ENCODE data around the gene CST11. TPM values are rescaled to one million over a fixed set of nuclear protein-coding genes. Genes with fewer than 3 reads are reported as not detected.

CST11 gene
- total and polyA plus RNA-seq, 8 donors, result not detected

- H3K36me3 ChIP-seq, result no peaks in the 10 kb centered on the region
- peaks cover 0 to 17% of the 10 kb centered on the region in 2 donors for H3K4me1 ChIP-seq
- no peak overlapping the region for H3K27ac ChIP-seq
- ATAC-seq (no peak), DNase-seq (no peak)
- TF ChIP-seq, protein P1, sequence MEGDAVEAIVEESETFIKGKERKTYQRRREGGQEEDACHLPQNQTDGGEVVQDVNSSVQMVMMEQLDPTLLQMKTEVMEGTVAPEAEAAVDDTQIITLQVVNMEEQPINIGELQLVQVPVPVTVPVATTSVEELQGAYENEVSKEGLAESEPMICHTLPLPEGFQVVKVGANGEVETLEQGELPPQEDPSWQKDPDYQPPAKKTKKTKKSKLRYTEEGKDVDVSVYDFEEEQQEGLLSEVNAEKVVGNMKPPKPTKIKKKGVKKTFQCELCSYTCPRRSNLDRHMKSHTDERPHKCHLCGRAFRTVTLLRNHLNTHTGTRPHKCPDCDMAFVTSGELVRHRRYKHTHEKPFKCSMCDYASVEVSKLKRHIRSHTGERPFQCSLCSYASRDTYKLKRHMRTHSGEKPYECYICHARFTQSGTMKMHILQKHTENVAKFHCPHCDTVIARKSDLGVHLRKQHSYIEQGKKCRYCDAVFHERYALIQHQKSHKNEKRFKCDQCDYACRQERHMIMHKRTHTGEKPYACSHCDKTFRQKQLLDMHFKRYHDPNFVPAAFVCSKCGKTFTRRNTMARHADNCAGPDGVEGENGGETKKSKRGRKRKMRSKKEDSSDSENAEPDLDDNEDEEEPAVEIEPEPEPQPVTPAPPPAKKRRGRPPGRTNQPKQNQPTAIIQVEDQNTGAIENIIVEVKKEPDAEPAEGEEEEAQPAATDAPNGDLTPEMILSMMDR (IDR thresholded peaks at IDR 0.05), result no peak
- H3K9me3 ChIP-seq, result no peaks in the 10 kb centered on the region
- H3K27me3 ChIP-seq, result no peaks in the 10 kb centered on the region
- H3K4me3 ChIP-seq, result no peak overlapping the region
- intact Hi-C loops (cut with DNase I), result loop anchor here in 1 of 2 donors (10.0 kb wide), 1 partner anchor 46 kb away; the partner anchor contains the start of gene GZF1
Measured at GRCh38 chr20:23410916-23411695, 41.6 kb downstream of the CST11 start.

DNA sequence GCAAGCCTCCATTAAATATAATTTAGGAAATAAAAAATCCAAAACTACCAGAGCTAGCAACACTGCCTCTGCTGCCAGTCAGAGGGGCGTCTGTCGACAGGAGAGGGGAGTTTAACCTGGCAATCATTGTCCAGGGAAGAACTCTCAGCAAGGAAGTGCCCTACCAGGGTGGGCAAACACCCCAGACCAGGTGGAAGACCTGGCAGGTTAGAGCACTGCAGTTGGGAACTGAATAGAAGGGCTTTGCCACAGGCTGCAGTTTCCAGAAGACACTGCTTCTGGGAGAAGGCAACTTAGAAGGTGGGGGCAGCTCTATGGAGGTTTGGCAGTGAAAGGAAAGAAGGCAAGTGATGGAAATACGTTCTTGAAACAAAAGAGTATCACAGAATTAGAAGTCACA is 42.9 kb downstream of the CST11 start:
- no peaks in the 10 kb centered on the region for H3K27me3 ChIP-seq
- DNase-seq (no peak), ATAC-seq (no peak)
- no peak overlapping the region for H3K27ac ChIP-seq
- no peaks in the 10 kb centered on the region for H3K36me3 ChIP-seq
- peaks cover 0 to 12% of the 10 kb centered on the region in 2 donors for H3K4me1 ChIP-seq
- intact Hi-C loops (cut with DNase I), result loop anchor here in 1 of 2 donors (10.0 kb wide), 1 partner anchor 45 kb away; the partner anchor contains the start of gene GZF1
- H3K9me3 ChIP-seq, result no peaks in the 10 kb centered on the region
- no peak overlapping the region for H3K4me3 ChIP-seq
- TF ChIP-seq, protein P1 (IDR thresholded peaks at IDR 0.05), result no peak

GRCh38 chr20:23408957-23409356 is 43.7 kb downstream of the CST11 start:
- ATAC-seq (no peak), DNase-seq (no peak)
- H3K4me1 ChIP-seq, result peaks cover 0 to 16% of the 10 kb centered on the region in 2 donors
- no peak overlapping the region for H3K27ac ChIP-seq
- no peaks in the 10 kb centered on the region for H3K36me3 ChIP-seq
- intact Hi-C loops (cut with DNase I), result no loop called here
- no peaks in the 10 kb centered on the region for H3K9me3 ChIP-seq
- H3K27me3 ChIP-seq, result no peaks in the 10 kb centered on the region
- TF ChIP-seq, protein P1 (IDR thresholded peaks at IDR 0.05), result no peak
- no peak overlapping the region for H3K4me3 ChIP-seq

DNA sequence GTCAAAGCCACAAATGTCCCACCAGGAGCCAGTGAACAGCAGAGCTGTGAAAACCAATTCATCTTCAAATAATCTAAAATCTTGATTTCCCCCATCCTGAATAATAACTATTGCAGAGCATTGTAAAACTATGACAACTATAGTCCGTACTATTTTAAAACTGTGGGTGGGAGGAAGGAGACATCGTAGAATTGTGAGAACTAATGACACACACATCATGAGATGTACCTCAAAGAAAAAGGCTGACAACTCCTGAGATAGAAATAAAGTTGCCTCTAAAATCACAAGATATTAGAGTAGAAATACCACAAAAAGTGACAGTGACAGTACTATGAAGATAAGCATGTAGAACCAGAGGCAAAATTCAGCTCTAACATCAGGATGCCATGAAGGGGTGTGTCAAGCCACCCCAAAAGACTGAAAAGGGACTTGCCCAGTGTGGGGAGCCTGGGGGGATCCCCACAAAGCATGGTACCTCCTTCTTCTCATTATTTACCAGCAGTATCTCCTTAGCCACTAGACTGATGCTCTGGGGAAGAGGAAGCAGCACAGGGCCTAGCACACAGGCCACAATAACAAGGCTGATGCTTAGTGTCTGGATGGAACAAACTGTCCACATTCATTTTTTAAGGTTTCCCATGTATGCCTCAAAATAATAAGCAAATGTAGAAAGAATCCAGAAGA is 44.8 kb downstream of the CST11 start:
- ATAC-seq (no peak), DNase-seq (no peak)
- TF ChIP-seq, protein P1 (IDR thresholded peaks at IDR 0.05), result no peak
- no peak overlapping the region for H3K27ac ChIP-seq
- peaks cover 0 to 19% of the 10 kb centered on the region in 2 donors for H3K4me1 ChIP-seq
- no peak overlapping the region for H3K4me3 ChIP-seq
- intact Hi-C loops (cut with DNase I), result no loop called here
- H3K9me3 ChIP-seq, result no peaks in the 10 kb centered on the region
- no peaks in the 10 kb centered on the region for H3K36me3 ChIP-seq
- no peaks in the 10 kb centered on the region for H3K27me3 ChIP-seq

- H3K27me3 ChIP-seq, result no peaks in the 10 kb centered on the region
- intact Hi-C loops (cut with DNase I), result no loop called here
- DNase-seq, result no peak
- no peak overlapping the region for H3K27ac ChIP-seq
- no peaks in the 10 kb centered on the region for H3K9me3 ChIP-seq
- no peak for ATAC-seq
- H3K36me3 ChIP-seq, result peaks cover 0 to 5% of the 10 kb centered on the region in 2 donors
- peaks cover 0 to 13% of the 10 kb centered on the region in 2 donors for H3K4me1 ChIP-seq
- no peak overlapping the region for H3K4me3 ChIP-seq
- TF ChIP-seq, protein P1 (IDR thresholded peaks at IDR 0.05), result no peak
Measured at GRCh38 chr20:23406880-23407279, 45.8 kb downstream of the CST11 start.
